Esophagus (tissue), 2 donors: Measurements from ENCODE around the gene LRBA. TPM values are rescaled to one million over a fixed set of nuclear protein-coding genes. Genes with fewer than 3 reads are reported as not detected.

ENCODE experiments used
- H3K27ac ChIP-seq, 2 donors: one replicate each; pipeline ENCODE4 v1.5.1; 2013; ENCODE audit warnings: low read depth in 2 of 2, mild to moderate bottlenecking in 2 of 2, inconsistent platforms in 1 of 2, low read length in 1 of 2, moderate library complexity in 1 of 2
- H3K27me3 ChIP-seq, 2 donors: one replicate each; pipeline ENCODE4 v1.6.1; 2013; ENCODE audit warnings: low read length in 2 of 2, control low read depth in 1 of 2, mild to moderate bottlenecking in 1 of 2; ENCODE audit not compliant: insufficient read depth in 2 of 2, control insufficient read depth in 1 of 2
- H3K36me3 ChIP-seq, 2 donors: one replicate each; pipeline ENCODE4 v1.6.1; 2013; ENCODE audit warnings: low read length in 1 of 2; ENCODE audit not compliant: control insufficient read depth in 2 of 2, insufficient read depth in 2 of 2
- H3K4me1 ChIP-seq, 2 donors: one replicate each; pipeline ENCODE4 v1.6.1; 2013; ENCODE audit warnings: low read length in 1 of 2; ENCODE audit not compliant: control insufficient read depth in 2 of 2, insufficient read depth in 2 of 2
- H3K4me3 ChIP-seq, 2 donors: one replicate each; pipeline ENCODE4 v1.5.1; 2013; ENCODE audit warnings: low read length in 2 of 2, mild to moderate bottlenecking in 2 of 2, low read depth in 1 of 2, moderate library complexity in 1 of 2
- H3K9me3 ChIP-seq, 2 donors: one replicate each; pipeline ENCODE4 v1.6.1; 2013; ENCODE audit warnings: mild to moderate bottlenecking in 2 of 2, low read depth in 1 of 2, low read length in 1 of 2, moderate library complexity in 1 of 2; ENCODE audit not compliant: control insufficient read depth in 2 of 2, insufficient read depth in 1 of 2
- WGBS, 2 donors: extraction: QIAGEN DNeasy Blood & Tissue Kit; methylation state at CpG; one replicate each; pipeline ENCODE4 v1.1.7; 2013; 5-methylcytosine and 5-hydroxymethylcytosine counted together
- polyA plus RNA-seq, 2 donors: library from polyadenylated mRNA; stranded (reverse); fragments of 200-250 nt; gene quantifications; one replicate each; pipeline ENCODE4 v1.2.3, GENCODE V29; 2013
- donor health status: healthy with polysubstance abuse.
- donor health status: Bipolar disorder and iron deficiency.

Gene LRBA
- polyA plus RNA-seq, 2 donors, result 13.1 to 24.7 TPM

DNA sequence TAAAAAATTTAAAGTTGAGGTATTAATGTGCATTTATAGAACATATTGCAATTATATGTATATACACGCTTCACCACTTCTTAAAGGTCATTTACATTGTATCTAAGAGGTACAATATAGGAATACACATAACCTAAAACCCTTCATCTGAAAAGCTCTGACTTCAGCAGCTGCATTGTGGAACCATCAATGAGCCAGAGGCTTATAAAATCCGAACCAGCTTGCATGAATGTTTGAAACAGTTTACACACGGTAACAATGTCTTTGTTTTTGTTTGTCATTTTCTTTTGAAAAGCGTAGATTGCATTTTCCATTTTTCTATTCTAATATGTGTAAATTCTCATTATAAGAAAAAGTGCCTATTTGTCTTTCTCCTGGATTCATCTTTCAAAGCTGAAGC lies 715.3 kb downstream of the LRBA start:
- Histone ChIP-seq H3K27me3 (no peaks in the 10 kb centered on the region), H3K4me3 (no peak overlapping the region), H3K9me3 (no peaks in the 10 kb centered on the region), H3K36me3 (no peaks in the 10 kb centered on the region), H3K4me1 (no peaks in the 10 kb centered on the region), H3K27ac (no peak overlapping the region)
- WGBS, 2 donors, result 91 to 95% methylated on average over 4 of the region's 4 CpGs

DNA sequence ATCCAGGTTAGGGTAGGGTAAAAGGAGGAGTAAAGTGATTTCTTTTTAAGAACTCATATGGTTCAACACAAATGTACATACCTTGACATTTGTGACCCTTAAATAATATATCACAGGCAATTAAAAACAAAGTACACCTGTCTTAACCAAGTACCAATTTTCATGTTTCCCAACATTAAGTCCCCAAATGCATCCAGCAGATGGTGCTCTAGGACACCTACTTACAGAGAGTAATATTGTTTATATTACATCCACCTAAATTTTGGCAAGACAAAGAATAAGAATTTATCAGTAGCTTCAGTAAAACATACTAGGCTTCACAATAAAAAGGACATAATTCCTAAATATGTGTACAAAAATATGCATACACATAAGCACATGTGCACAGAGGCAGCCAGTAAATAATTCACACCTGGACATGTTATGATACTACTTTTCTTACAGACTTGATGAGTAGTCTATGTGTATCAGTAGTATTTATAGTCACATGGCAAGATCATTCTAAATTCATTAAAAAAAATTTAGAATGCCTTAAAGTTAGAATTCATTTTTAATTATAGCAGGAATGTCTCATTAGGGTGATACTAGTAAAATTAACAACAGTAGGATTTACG lies 717.1 kb downstream of the LRBA start:
- Histone ChIP-seq H3K4me3 (no peak overlapping the region), H3K36me3 (no peaks in the 10 kb centered on the region), H3K9me3 (no peaks in the 10 kb centered on the region), H3K27ac (no peak overlapping the region), H3K4me1 (no peaks in the 10 kb centered on the region), H3K27me3 (no peaks in the 10 kb centered on the region)
- 91 to 97% methylated on average over 1 of the region's 1 CpG for WGBS, 2 donors

- Histone ChIP-seq H3K27me3 (no peaks in the 10 kb centered on the region), H3K36me3 (no peaks in the 10 kb centered on the region), H3K4me3 (no peak overlapping the region), H3K9me3 (no peaks in the 10 kb centered on the region), H3K27ac (no peak overlapping the region), H3K4me1 (no peaks in the 10 kb centered on the region)
- 81 to 87% methylated on average over 3 of the region's 3 CpGs for WGBS, 2 donors
These were observed 725.2 kb downstream of the LRBA start for GRCh38 chr4:150289881-150290280.

DNA sequence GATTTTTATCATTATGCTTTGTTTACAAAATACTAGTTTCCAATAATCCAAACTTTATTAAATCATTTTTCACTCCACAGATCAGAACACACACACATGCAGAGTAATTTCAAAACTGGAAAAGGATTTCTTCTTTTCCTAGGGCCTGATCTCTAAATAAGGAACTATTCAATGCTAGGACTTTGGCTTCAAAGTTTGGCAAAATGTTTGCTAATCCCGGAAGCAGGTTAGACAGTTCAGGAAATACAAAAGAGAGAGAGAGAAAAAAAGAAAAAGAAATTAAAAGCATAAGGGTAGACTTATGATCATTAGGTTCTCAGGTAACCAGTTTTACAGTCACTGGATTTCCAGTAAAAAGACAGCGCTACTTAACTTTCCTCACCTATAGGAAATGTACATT lies 725.9 kb downstream of the LRBA start:
- Histone ChIP-seq H3K27me3 (no peaks in the 10 kb centered on the region), H3K27ac (no peak overlapping the region), H3K4me3 (no peak overlapping the region), H3K9me3 (no peaks in the 10 kb centered on the region), H3K4me1 (no peaks in the 10 kb centered on the region), H3K36me3 (no peaks in the 10 kb centered on the region)
- WGBS, 2 donors, result 76 to 77% methylated on average over 2 of the region's 2 CpGs

DNA sequence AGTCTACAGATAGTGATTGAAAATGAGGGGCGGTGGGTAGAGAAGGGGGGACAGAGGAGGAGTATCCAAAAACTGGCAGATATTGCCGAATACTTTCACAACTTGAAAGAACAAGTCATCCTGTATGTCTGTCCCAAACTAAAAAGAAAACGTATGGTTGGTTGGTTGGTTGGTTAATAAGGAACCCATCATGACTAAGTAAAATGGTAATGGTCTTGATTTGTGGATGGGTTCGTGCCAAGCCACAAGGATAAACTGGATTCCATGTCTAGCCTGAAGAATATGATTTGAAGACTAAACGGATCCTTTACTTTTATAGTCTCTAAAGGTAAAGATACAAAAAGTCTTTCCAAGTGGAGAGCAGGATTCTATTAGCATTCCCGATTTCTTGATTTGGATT lies 728.4 kb downstream of the LRBA start:
- Histone ChIP-seq H3K4me1 (no peaks in the 10 kb centered on the region), H3K4me3 (no peak overlapping the region), H3K36me3 (peaks cover 0 to 3% of the 10 kb centered on the region in 2 donors), H3K27me3 (no peaks in the 10 kb centered on the region), H3K27ac (no peak overlapping the region), H3K9me3 (no peaks in the 10 kb centered on the region)
- 87 to 88% methylated on average over 6 of the region's 6 CpGs for WGBS, 2 donors

DNA sequence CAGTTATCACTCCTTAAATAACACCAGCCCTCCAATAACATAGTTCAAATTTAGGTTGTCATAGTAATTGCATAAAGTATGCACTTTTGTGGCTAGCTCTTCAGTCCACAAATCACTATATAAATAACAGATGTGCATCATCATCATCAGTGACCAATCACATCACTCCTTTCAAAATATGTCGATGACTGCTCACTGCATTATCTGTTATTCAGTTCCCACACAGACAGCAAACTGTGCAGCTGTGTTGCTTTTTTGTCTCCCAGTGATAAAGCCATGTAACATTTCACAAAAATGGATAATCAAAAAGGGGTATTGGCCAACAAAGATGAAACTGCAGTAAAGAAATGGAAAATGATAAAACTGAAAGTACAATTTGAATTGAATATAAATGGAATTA lies 731.4 kb downstream of the LRBA start:
- peaks cover 0 to 9% of the 10 kb centered on the region in 2 donors for H3K36me3 ChIP-seq
- WGBS, 2 donors, result 71 to 78% methylated on average over 1 of the region's 1 CpG

DNA sequence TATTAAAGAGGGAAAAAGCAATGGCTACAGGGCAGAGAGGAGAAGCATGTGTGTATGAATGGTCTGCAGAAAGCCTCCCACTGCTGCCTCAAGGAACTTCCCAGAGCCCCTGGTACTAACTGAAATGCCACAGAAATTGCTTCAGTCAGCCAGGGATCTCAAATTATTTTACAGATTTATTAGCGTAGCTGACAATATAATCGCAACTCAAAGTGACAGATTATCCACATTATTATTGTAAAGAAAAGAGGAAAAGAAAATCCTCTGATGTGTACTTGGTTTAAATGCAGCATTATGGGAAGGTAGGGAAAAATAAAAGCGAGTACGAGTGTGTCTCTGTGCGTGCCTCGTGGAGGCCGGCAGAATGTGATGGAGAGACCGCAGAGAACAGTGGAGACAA lies 734.1 kb downstream of the LRBA start:
- H3K36me3 ChIP-seq, result peaks cover 0 to 13% of the 10 kb centered on the region in 2 donors
- WGBS, 2 donors, result 96 to 97% methylated on average over 8 of the region's 8 CpGs

More for the DNA sequence above, 731.4 kb downstream of the LRBA start:
- no peaks in the 10 kb centered on the region for H3K4me1 ChIP-seq
- H3K4me3 ChIP-seq, result no peak overlapping the region
- no peaks in the 10 kb centered on the region for H3K9me3 ChIP-seq
- H3K27ac ChIP-seq, result no peak overlapping the region
- H3K27me3 ChIP-seq, result no peaks in the 10 kb centered on the region

DNA sequence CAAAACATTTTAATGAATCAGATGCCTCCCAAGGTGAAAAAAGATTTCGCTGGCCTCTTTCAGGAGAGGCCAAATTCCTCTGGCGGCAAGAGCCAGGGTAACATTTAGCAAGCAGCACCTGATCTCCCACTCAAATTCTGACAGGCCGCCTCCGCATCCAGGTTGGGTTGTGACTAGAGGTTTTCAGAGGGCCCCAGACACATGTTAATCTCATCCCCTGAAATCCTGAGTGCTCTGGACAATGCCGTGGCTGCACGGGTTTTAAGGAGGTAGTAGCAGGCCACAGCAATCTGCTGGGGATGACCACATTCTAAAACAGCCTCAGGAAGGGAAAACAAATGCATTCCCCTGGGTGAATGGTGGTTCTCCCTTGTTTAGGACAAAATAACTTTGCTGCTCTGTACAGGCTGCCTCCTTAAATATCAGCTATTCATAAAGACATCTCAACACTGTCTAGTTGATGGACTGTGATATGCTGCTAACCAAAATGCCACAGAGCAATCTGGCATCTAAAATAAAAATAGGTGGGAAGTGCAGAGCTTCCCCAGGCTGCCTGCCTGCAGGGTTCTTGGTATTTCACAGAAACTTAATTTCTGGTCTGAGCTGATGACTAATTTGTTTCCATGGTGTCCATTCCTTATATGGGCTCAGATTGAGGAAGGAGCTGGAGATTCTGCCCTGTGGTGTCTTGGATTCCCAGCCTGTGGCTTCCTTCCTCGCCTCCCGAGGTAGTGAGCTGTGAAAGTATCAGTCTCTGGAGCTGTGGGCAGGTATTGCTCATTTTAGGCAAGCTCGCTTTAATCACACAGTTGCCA lies 734.8 kb downstream of the LRBA start:
- H3K9me3 ChIP-seq, result peaks cover 3% of the 10 kb centered on the region in 2 donors
- H3K4me3 ChIP-seq, result no peak overlapping the region
- H3K36me3 ChIP-seq, result peaks cover 0 to 13% of the 10 kb centered on the region in 2 donors
- 74 to 76% methylated on average over 9 of the region's 9 CpGs for WGBS, 2 donors
- no peak overlapping the region for H3K27ac ChIP-seq
- H3K27me3 ChIP-seq, result no peaks in the 10 kb centered on the region
- H3K4me1 ChIP-seq, result no peaks in the 10 kb centered on the region

More for the DNA sequence above, 734.1 kb downstream of the LRBA start:
- Histone ChIP-seq H3K4me3 (no peak overlapping the region), H3K9me3 (peaks cover 3% of the 10 kb centered on the region in 2 donors), H3K4me1 (no peaks in the 10 kb centered on the region), H3K27ac (no peak overlapping the region), H3K27me3 (no peaks in the 10 kb centered on the region)

DNA sequence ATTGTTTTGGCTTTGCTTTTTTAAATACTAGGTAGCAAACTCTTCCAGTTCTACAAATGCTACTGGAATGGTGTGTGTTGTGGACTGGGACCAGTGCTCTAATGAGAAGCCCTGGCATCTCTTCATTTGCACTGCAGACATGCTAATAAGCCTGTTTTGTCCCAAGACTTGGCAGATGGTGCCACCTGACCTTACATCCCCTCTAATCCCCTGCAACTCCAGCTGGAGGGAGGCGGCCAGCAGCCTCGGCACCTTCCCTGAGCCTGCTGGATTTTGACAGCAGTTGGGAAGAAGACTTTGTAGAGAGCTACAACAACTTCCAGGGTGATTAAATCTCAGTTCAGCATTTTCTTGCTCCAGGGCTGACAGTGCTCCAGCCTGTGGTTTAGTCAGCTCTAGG lies 736.9 kb downstream of the LRBA start:
- H3K36me3 ChIP-seq, result peaks cover 0 to 13% of the 10 kb centered on the region in 2 donors
- no peak overlapping the region for H3K27ac ChIP-seq
- H3K4me1 ChIP-seq, result no peaks in the 10 kb centered on the region
- no peaks in the 10 kb centered on the region for H3K27me3 ChIP-seq
- H3K4me3 ChIP-seq, result no peak overlapping the region
- peaks cover 3% of the 10 kb centered on the region in 2 donors for H3K9me3 ChIP-seq
- 83 to 84% methylated on average over 2 of the region's 2 CpGs for WGBS, 2 donors

DNA sequence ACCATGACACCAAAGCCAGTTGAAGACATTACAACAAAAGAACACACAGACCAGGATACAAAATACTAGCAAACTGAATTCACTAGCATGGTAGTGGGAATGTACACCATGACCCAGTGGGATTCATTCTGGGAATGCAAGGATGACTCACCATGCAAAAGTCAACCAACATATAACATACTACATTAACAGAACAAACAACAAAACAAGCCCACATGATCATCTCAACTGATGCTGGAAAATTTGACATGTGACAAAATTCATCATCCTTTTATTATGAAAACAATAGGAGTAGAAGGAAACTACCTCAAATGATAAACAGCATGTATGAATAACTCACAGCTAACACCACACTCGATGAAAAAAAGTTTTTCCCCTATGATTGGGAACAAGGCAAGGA lies 746.6 kb downstream of the LRBA start:
- Histone ChIP-seq H3K27me3 (no peaks in the 10 kb centered on the region), H3K27ac (no peak overlapping the region), H3K36me3 (peaks cover 0 to 3% of the 10 kb centered on the region in 2 donors), H3K4me1 (no peaks in the 10 kb centered on the region), H3K9me3 (no peaks in the 10 kb centered on the region), H3K4me3 (no peak overlapping the region)
- 94 to 97% methylated on average over 1 of the region's 1 CpG for WGBS, 2 donors
